GM12864 (cell line): ENCODE measurements around the gene KLHL40.

ENCODE experiments used
- DNase-seq: peaks from one replicate; pipeline ENCODE4 v3.0.0-alpha.2; 2011; ENCODE audit warnings: low read depth
- H3K4me3 ChIP-seq: 2 replicates; pipeline ENCODE4 v1.5.1; 2011; ENCODE audit warnings: mild to moderate bottlenecking, low read depth, low read length, control low read depth
- CTCF ChIP-seq: IDR thresholded peaks from 2 replicates; pipeline ENCODE4 v1.5.1; 2011; ENCODE audit warnings: low read depth, mild to moderate bottlenecking, moderate library complexity, low read length, control low read depth, inconsistent platforms; ENCODE audit errors: missing control alignments

The KLHL40 gene

DNA sequence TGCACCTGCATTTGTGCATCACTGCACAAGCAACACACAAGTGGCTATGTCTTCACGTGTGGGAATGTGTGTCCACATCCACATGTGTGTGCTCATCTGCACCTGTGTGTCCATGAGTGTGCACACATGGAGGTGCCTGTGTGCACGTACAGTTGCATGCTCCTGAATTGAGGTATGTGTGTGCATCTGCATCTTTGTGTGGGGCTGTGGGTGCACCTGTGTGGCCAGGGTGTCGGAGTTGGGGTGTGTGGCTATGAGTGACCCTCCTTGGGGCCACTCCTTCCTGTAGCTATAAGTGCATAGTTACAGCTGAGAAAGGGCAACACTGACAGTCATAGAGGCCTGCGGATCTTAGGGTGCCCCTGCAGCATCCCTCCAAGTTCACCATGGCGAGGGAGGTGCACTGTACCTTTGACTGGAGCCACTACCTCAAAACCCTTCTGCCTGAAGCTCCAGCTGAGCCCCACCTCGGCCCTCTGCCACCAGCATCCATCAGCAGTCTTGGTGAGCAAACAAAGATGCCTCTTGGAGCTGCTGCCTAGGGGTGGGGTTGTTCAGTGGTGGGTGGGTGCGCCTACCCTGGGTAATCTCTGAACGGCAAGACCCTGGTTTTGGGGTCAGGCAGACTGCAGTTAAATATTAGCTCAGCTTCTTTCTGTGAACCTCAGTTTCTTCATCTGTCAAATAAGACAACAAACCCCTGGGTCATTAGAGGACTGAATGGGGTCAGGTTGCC lies 22.5 kb downstream of the KLHL40 start:
- no peak overlapping the region for H3K4me3 ChIP-seq
- no peak for TF ChIP-seq CTCF
- DNase-seq = no peak

- DNase-seq = no peak
- no peak overlapping the region for H3K4me3 ChIP-seq
- TF ChIP-seq CTCF = no peak
Measured at GRCh38 chr3:42708611-42709151, 23.3 kb downstream of the KLHL40 start.

- no peak for TF ChIP-seq CTCF
- H3K4me3 ChIP-seq = no peak overlapping the region
- DNase-seq = no peak
Measured at GRCh38 chr3:42709621-42710020, 24.3 kb downstream of the KLHL40 start.

DNA sequence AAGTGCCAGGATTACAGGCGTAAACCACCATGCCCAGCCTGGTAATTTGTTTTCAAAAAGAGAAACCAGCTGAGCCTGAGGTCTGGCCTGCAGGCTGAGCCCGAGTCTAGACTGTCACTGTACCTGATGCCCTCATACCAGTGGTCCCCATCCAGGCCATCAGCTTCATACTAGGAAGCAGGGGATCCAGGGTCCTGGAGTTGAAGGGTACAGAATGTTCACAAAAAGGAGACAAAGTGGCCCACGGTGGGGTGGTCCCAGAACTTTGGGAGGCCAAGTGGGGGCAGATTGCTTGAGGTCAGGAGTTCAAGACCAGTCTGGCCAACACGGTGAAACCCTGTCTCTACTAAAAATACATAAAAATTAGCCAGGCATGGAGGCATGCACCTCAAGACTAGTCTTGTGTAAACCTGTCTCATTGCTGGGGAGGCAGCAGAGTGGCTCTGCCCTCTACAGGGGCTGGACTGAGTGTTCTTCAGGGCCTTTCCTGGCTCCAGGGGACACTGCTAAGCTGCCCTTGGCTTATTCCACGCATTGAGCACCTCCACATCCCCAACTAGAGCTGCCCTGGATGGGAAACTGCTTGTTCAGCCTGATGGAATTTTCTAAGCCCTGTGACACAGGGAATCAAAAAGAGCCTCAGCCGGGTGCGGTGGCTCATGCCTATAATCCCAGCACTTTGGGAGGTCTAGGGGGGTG lies 25.1 kb downstream of the KLHL40 start:
- H3K4me3 ChIP-seq = no peak overlapping the region
- no peak for DNase-seq
- TF ChIP-seq CTCF = no peak

DNA sequence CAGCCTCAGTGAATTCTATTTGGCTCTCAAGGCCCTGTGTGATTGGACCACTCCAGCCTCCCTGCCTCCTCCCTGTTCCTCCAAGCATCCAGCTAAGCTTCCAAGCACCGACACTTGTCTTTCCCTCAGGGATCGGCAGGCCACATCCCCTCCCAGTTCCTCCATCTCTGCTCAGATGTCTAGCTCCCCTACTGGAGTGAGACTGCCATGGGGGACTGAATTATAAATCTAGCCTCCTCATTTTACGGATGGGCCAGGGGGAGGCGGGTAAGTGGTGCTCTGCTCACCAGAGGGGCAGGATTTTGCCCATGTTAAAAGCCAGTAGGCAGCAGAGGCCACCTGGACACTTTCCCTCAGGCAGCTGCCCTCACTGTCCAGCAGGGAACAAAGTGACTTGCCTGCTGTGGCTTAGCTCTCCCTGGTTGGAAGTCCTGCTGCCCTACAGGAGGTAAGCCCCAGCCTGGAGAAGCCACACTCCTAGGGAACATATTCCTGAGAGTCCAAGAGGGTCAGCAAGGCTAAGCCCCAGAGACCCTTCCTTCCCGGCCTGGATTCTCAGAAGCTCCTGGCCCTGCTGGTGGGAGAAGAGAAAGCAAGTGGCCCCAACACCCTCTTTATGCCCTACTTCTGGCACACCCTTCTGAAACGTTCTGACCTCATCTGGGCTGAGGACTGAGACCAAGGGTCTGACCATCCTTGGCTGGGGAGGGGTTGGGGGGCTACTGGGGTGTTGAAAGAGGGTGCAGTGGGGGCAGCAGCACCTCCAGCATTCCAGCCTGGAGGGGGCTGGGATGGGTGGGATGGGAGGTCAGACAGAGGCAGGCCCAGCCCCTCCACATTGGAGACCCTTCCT lies 26.4 kb downstream of the KLHL40 start:
- no peak for DNase-seq

GRCh38 chr3:42712344-42712648 lies 27.0 kb downstream of the KLHL40 start:
- DNase-seq = no peak

More for the DNA sequence above, 26.4 kb downstream of the KLHL40 start:
- no peak for TF ChIP-seq CTCF
- no peak overlapping the region for H3K4me3 ChIP-seq

More at GRCh38 chr3:42712344-42712648, 27.0 kb downstream of the KLHL40 start:
- no peak overlapping the region for H3K4me3 ChIP-seq
- TF ChIP-seq CTCF = no peak
